PC-9 (cell line): ENCODE measurements around the gene POLA2.
"Not testable (repeated sequence)": the region's sequence is repeated elsewhere in the genome, so short reads cannot be mapped to it uniquely, and the experiment has no call there.

Experiments
- EZH2 ChIP-seq: fragments of 200-600 bp; sonication (generic); IDR thresholded peaks from 2 replicates; pipeline ENCODE4 v1.8.0; 2017; ENCODE audit warnings: antibody characterized with exemption, low read depth
- TF ChIP-seq, protein P1 (sequence below): fragments of 200-600 bp; sonication (generic); conservative IDR thresholded peaks from 2 replicates; pipeline ENCODE4 v1.6.1; 2017; ENCODE audit warnings: mixed run types, antibody characterized with exemption, mild to moderate bottlenecking, moderate library complexity

DNA sequence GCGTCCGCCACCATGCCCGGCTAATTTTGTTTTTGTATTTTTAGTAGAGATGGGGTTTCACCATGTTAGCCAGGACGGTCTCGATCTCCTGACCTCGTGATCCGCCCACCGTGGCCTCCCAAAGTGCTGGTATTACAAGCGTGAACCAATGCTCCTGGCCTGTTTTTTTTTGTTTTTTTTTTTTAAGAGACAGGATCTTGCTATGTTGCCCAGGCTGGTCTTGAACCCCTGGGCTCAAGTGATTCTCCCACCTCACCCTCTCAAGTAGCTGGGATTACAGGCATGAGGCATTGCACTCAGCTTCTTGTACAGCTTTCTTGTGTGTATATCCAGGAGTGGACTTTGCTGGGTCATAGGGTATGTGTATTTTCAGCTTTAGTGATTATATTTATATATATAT is 70.8 kb downstream of the POLA2 start:
- TF ChIP-seq, protein P1, sequence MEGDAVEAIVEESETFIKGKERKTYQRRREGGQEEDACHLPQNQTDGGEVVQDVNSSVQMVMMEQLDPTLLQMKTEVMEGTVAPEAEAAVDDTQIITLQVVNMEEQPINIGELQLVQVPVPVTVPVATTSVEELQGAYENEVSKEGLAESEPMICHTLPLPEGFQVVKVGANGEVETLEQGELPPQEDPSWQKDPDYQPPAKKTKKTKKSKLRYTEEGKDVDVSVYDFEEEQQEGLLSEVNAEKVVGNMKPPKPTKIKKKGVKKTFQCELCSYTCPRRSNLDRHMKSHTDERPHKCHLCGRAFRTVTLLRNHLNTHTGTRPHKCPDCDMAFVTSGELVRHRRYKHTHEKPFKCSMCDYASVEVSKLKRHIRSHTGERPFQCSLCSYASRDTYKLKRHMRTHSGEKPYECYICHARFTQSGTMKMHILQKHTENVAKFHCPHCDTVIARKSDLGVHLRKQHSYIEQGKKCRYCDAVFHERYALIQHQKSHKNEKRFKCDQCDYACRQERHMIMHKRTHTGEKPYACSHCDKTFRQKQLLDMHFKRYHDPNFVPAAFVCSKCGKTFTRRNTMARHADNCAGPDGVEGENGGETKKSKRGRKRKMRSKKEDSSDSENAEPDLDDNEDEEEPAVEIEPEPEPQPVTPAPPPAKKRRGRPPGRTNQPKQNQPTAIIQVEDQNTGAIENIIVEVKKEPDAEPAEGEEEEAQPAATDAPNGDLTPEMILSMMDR = not testable (repeated sequence)
- not testable (repeated sequence) for TF ChIP-seq EZH2
